IMR-90 (cell line): ENCODE results near the gene ARHGEF12.

Experiments used
- CEBPB ChIP-seq: IDR thresholded peaks from 2 replicates; pipeline ENCODE4 v1.6.1; 2012; ENCODE audit warnings: low read depth, low read length, improper control_type of control experiment
- CTCF ChIP-seq: conservative IDR thresholded peaks from 2 replicates; pipeline ENCODE4 v1.5.1; 2012; ENCODE audit warnings: mild to moderate bottlenecking, low read depth, low read length, improper control_type of control experiment
- FOS ChIP-seq: fragments of 150-350 bp; IDR thresholded peaks from 2 replicates; pipeline ENCODE4 v1.6.1; 2016; ENCODE audit warnings: low read depth, low read length
- MAFK ChIP-seq: IDR thresholded peaks from 2 replicates; pipeline ENCODE4 v1.6.1; 2012; ENCODE audit warnings: low read depth, low read length, improper control_type of control experiment
- MAZ ChIP-seq: IDR thresholded peaks from 2 replicates; pipeline ENCODE4 v1.6.1; 2012; ENCODE audit warnings: low read depth, mild to moderate bottlenecking, low read length, improper control_type of control experiment, moderate library complexity, borderline replicate concordance
- MXI1 ChIP-seq: IDR thresholded peaks from 2 replicates; pipeline ENCODE4 v1.6.1; 2012; ENCODE audit warnings: low read depth, mild to moderate bottlenecking, low read length, moderate library complexity, borderline replicate concordance
- NFE2L2 ChIP-seq: fragments of 150-350 bp; IDR thresholded peaks from 2 replicates; pipeline ENCODE4 v1.6.1; 2016; ENCODE audit warnings: low read depth, mild to moderate bottlenecking, low read length
- POLR2A ChIP-seq: IDR thresholded peaks from 2 replicates; pipeline ENCODE4 v1.6.1; 2012; ENCODE audit warnings: mild to moderate bottlenecking, low read depth, low read length
- RAD21 ChIP-seq: IDR thresholded peaks from 2 replicates; pipeline ENCODE4 v1.6.1; 2012; ENCODE audit warnings: low read length, improper control_type of control experiment
- RCOR1 ChIP-seq: IDR thresholded peaks from 2 replicates; pipeline ENCODE4 v1.6.1; 2012; ENCODE audit warnings: mild to moderate bottlenecking, low read length, improper control_type of control experiment; ENCODE audit not compliant: insufficient replicate concordance
- RFX5 ChIP-seq: IDR thresholded peaks from 2 replicates; pipeline ENCODE4 v1.8.0; 2012; ENCODE audit warnings: low read depth, mild to moderate bottlenecking, low read length, moderate library complexity
- SMC3 ChIP-seq: fragments of 150-350 bp; IDR thresholded peaks from 2 replicates; pipeline ENCODE4 v1.6.1; 2016; ENCODE audit warnings: low read depth, mild to moderate bottlenecking, antibody characterized with exemption, low read length, moderate library complexity
- USF2 ChIP-seq: fragments of 150-350 bp; IDR thresholded peaks from 2 replicates; pipeline ENCODE4 v1.6.1; 2017; ENCODE audit warnings: mild to moderate bottlenecking, antibody characterized with exemption, low read length, low read depth

- no peak for TF ChIP-seq USF2
- no peak for TF ChIP-seq CTCF
- no peak for TF ChIP-seq POLR2A
- no peak for TF ChIP-seq NFE2L2
- no peak for TF ChIP-seq RAD21
- no peak for TF ChIP-seq MXI1
- TF ChIP-seq CEBPB: no peak
- no peak for TF ChIP-seq RFX5
- no peak for TF ChIP-seq MAFK
- TF ChIP-seq RCOR1: no peak
- no peak for TF ChIP-seq SMC3
- TF ChIP-seq MAZ: no peak
- no peak for TF ChIP-seq FOS
These were observed 3.2 kb downstream of the ARHGEF12 start for GRCh38 chr11:120339394-120339890.
